HepG2 (cell line): ENCODE data around the gene NFRKB. TPM values are rescaled to one million over a fixed set of nuclear protein-coding genes. Genes with fewer than 3 reads are reported as not detected.

ENCODE experiments used
- ATF2 ChIP-seq: sonication (generic); formaldehyde crosslinking; IDR thresholded peaks from 2 replicates; pipeline ENCODE4 v1.4.0; 2020; ENCODE audit warnings: missing genetic modification reagents
- CENPX ChIP-seq: sonication (generic); formaldehyde crosslinking; IDR thresholded peaks from 2 replicates; pipeline ENCODE4 v1.9.0; 2021; ENCODE audit warnings: mild to moderate bottlenecking, missing genetic modification reagents, moderate library complexity
- ELF1 ChIP-seq: sonication (generic); formaldehyde crosslinking; IDR thresholded peaks from 2 replicates; pipeline ENCODE4 v1.4.0; 2020; ENCODE audit warnings: missing genetic modification reagents
- MAF1 ChIP-seq: sonication (generic); formaldehyde crosslinking; IDR thresholded peaks from 2 replicates; pipeline ENCODE4 v1.5.0; 2020; ENCODE audit warnings: missing genetic modification reagents, borderline replicate concordance
- MLLT10 ChIP-seq: sonication (generic); formaldehyde crosslinking; IDR thresholded peaks from 2 replicates; pipeline ENCODE4 v1.4.0; 2020; ENCODE audit warnings: missing genetic modification reagents
- NFYC ChIP-seq: IDR thresholded peaks from 2 replicates; pipeline ENCODE4 v1.6.1; 2016; ENCODE audit warnings: missing genetic modification reagents, missing compliant biosample characterization
- RBAK ChIP-seq: sonication (generic); formaldehyde crosslinking; IDR thresholded peaks from 2 replicates; pipeline ENCODE4 v1.5.1; 2020; ENCODE audit warnings: mild to moderate bottlenecking, missing genetic modification reagents
- RFX3 ChIP-seq: IDR thresholded peaks from 2 replicates; pipeline ENCODE4 v1.6.1; 2016; ENCODE audit warnings: missing biosample characterization, missing genetic modification reagents
- SP1 ChIP-seq, 2 experiments: fragments of 450-650 bp in 1 of 2; sonication (generic) in 1 of 2; formaldehyde crosslinking in 1 of 2; IDR thresholded peaks; 2 replicates each; pipeline versions ENCODE4 v1.4.0 to v1.6.1; 2016 to 2020; ENCODE audit warnings: missing genetic modification reagents in 1 of 2
- TGIF2 ChIP-seq: IDR thresholded peaks from 2 replicates; pipeline ENCODE4 v1.6.1; 2016; ENCODE audit warnings: control low read depth, missing compliant biosample characterization
- THAP7 ChIP-seq: sonication (generic); formaldehyde crosslinking; IDR thresholded peaks from 2 replicates; pipeline ENCODE4 v1.8.1; 2023; ENCODE audit warnings: mild to moderate bottlenecking, missing genetic modification reagents
- TRAFD1 ChIP-seq: sonication (generic); formaldehyde crosslinking; IDR thresholded peaks from 2 replicates; pipeline ENCODE4 v1.5.1; 2020; ENCODE audit warnings: missing genetic modification reagents, mild to moderate bottlenecking, borderline replicate concordance
- U2AF2 ChIP-seq: fragments of 200-400 bp; formaldehyde crosslinking; IDR thresholded peaks from 2 replicates; pipeline ENCODE4 v1.6.1; 2017; ENCODE audit warnings: low read depth, mild to moderate bottlenecking, low read length
- ZEB1 ChIP-seq: IDR thresholded peaks from 2 replicates; pipeline ENCODE4 v1.6.1; 2012; ENCODE audit warnings: mild to moderate bottlenecking, low read depth, inconsistent platforms; ENCODE audit not compliant: insufficient replicate concordance
- ZKSCAN1 ChIP-seq: fragments of 150-350 bp; IDR thresholded peaks from 2 replicates; pipeline ENCODE4 v1.6.1; 2014; ENCODE audit warnings: low read length
- ZNF367 ChIP-seq: sonication (generic); formaldehyde crosslinking; IDR thresholded peaks from 2 replicates; pipeline ENCODE4 v1.4.0; 2020; ENCODE audit warnings: missing genetic modification reagents, borderline replicate concordance
- ZNF503 ChIP-seq: sonication (generic); formaldehyde crosslinking; IDR thresholded peaks from 2 replicates; pipeline ENCODE4 v1.4.0; 2020; ENCODE audit warnings: missing genetic modification reagents
- ZSCAN29 ChIP-seq: sonication (generic); formaldehyde crosslinking; conservative IDR thresholded peaks from 2 replicates; pipeline ENCODE4 v1.4.0; 2020; ENCODE audit warnings: mild to moderate bottlenecking, missing genetic modification reagents
- polyA plus RNA-seq, 8 experiments: library from polyadenylated mRNA; depleted of rRNA in 3 of 8; stranded (reverse) in 7 of 8; unstranded in 1 of 8; fragments of >200 nt; fragmentation: Illumina TruSeq in 4 of 8; extraction: Trizol in 4 of 8; gene quantifications; 2 replicates each; pipeline versions ENCODE4 v1.2.1 to v1.2.3, GENCODE V29; 2011 to 2016; ENCODE audit warnings: low read depth in 4 of 8, missing spikeins in 1 of 8, mixed read lengths in 1 of 8; ENCODE audit not compliant: insufficient read depth in 1 of 8
- total RNA-seq, 5 experiments: library from RNA; depleted of rRNA; stranded (reverse); fragments of >200 nt; fragmentation: Illumina TruSeq; extraction: Trizol; gene quantifications; 2 replicates each; pipeline ENCODE4 v1.2.3, GENCODE V29; 2016; ENCODE audit warnings: low read depth in 1 of 5
- TF ChIP-seq, protein P1 (sequence below): sonication (generic); formaldehyde crosslinking; IDR thresholded peaks from 2 replicates; pipeline ENCODE4 v1.4.0; 2020; ENCODE audit warnings: mild to moderate bottlenecking, missing genetic modification reagents

Gene NFRKB
- total and polyA plus RNA-seq, 2 of the 13 experiments (the other 11 are each of a cell fraction or from before 2014, with no cell fraction given) = 22.9 to 23.7 TPM

GRCh38 chr11:129853518-129854231, 41.7 kb downstream of the NFRKB start (continued):
- TF ChIP-seq RFX3 = no peak
- TF ChIP-seq ATF2 (CRISPR knock-in tag) = peak; percentile 91; the same call in 1 of the 2 replicates
- TF ChIP-seq MAF1 = no peak
- TF ChIP-seq NFYC (CRISPR knock-in tag) = no peak
- TF ChIP-seq THAP7 (CRISPR knock-in tag) = no peak
- no peak for TF ChIP-seq ZNF367 (CRISPR knock-in tag)
- peak; percentile 58; the same call in 1 of the 2 replicates for TF ChIP-seq ELF1 (CRISPR knock-in tag)
- TF ChIP-seq ZKSCAN1 = no peak
- no peak for TF ChIP-seq U2AF2
- 0 out of 2 replicates have a peak, but pooled peaks have one; percentile 48 for TF ChIP-seq ZNF503 (CRISPR knock-in tag)
- no peak for TF ChIP-seq MLLT10 (CRISPR knock-in tag)
- no peak for TF ChIP-seq ZSCAN29 (CRISPR knock-in tag)
- TF ChIP-seq CENPX = no peak
- no peak; the same call in 1 of the 2 replicates for TF ChIP-seq TGIF2
- no peak for TF ChIP-seq TRAFD1 (CRISPR knock-in tag)
- TF ChIP-seq RBAK (CRISPR knock-in tag) = no peak
- no peak for TF ChIP-seq SP1 (IDR thresholded peaks at IDR 0.05)
- TF ChIP-seq SP1 (CRISPR knock-in tag; IDR thresholded peaks at IDR 0.05) = no peak
- TF ChIP-seq, protein P1, sequence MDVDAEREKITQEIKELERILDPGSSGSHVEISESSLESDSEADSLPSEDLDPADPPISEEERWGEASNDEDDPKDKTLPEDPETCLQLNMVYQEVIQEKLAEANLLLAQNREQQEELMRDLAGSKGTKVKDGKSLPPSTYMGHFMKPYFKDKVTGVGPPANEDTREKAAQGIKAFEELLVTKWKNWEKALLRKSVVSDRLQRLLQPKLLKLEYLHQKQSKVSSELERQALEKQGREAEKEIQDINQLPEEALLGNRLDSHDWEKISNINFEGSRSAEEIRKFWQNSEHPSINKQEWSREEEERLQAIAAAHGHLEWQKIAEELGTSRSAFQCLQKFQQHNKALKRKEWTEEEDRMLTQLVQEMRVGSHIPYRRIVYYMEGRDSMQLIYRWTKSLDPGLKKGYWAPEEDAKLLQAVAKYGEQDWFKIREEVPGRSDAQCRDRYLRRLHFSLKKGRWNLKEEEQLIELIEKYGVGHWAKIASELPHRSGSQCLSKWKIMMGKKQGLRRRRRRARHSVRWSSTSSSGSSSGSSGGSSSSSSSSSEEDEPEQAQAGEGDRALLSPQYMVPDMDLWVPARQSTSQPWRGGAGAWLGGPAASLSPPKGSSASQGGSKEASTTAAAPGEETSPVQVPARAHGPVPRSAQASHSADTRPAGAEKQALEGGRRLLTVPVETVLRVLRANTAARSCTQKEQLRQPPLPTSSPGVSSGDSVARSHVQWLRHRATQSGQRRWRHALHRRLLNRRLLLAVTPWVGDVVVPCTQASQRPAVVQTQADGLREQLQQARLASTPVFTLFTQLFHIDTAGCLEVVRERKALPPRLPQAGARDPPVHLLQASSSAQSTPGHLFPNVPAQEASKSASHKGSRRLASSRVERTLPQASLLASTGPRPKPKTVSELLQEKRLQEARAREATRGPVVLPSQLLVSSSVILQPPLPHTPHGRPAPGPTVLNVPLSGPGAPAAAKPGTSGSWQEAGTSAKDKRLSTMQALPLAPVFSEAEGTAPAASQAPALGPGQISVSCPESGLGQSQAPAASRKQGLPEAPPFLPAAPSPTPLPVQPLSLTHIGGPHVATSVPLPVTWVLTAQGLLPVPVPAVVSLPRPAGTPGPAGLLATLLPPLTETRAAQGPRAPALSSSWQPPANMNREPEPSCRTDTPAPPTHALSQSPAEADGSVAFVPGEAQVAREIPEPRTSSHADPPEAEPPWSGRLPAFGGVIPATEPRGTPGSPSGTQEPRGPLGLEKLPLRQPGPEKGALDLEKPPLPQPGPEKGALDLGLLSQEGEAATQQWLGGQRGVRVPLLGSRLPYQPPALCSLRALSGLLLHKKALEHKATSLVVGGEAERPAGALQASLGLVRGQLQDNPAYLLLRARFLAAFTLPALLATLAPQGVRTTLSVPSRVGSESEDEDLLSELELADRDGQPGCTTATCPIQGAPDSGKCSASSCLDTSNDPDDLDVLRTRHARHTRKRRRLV = 0 out of 2 replicates have a peak, but pooled peaks have one; percentile 31
- peak; percentile 90 for TF ChIP-seq ZEB1
